Thyroid gland (tissue), 4 donors: ENCODE results near the gene CENPX.

Experiments
- POLR2A ChIP-seq, 2 donors: fragments of 450-650 bp; IDR thresholded peaks; one replicate each; pipeline ENCODE4 v1.6.1; 2017; ENCODE audit warnings: antibody characterized with exemption in 2 of 2, mild to moderate bottlenecking in 2 of 2, moderate library complexity in 1 of 2
- TF ChIP-seq, protein P1 (sequence below), 6 experiments: fragments of 200-600 bp in 3 of 6; fragments of 450-650 bp in 3 of 6; sonication (generic) in 3 of 6; IDR thresholded peaks; one replicate each; pipeline ENCODE4 v1.5.1; 2016 to 2019; ENCODE audit warnings: antibody characterized with exemption in 6 of 6, mild to moderate bottlenecking in 2 of 6, inconsistent platforms in 1 of 6, moderate library complexity in 1 of 6

DNA sequence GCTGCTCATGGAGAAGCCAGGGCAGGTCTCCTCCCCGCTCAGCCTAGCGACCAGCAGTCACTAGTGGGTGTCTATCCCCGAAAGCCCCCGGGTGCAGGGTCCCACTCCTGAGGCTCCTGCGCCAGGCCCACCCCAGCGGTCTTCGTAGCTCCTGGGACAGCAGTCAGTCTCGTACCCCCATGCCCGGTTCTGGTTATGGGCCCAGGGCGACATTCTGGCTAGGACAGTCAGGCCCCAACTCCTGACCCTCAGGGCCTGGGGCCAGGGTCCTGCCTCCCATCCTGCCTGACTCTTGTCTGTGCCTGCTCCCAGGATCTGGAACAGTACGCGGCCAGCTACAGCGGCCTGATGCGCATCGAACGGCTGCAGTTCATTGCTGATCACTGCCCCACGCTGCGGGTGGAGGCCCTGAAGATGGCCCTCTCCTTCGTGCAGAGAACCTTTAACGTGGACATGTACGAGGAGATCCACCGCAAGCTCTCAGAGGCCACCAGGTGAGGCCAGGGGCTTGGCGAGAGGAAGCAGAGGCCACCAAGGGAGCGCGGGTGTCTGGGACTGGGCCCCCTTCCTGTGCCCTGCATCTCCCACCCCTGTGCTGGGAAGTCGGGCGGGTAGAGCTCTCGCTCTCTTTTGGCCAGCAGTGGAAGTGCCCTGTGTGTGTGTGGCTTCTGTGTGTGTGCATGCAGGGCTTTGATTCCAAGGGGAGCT lies 31.0 kb upstream of the CENPX start:
- TF ChIP-seq, protein P1, sequence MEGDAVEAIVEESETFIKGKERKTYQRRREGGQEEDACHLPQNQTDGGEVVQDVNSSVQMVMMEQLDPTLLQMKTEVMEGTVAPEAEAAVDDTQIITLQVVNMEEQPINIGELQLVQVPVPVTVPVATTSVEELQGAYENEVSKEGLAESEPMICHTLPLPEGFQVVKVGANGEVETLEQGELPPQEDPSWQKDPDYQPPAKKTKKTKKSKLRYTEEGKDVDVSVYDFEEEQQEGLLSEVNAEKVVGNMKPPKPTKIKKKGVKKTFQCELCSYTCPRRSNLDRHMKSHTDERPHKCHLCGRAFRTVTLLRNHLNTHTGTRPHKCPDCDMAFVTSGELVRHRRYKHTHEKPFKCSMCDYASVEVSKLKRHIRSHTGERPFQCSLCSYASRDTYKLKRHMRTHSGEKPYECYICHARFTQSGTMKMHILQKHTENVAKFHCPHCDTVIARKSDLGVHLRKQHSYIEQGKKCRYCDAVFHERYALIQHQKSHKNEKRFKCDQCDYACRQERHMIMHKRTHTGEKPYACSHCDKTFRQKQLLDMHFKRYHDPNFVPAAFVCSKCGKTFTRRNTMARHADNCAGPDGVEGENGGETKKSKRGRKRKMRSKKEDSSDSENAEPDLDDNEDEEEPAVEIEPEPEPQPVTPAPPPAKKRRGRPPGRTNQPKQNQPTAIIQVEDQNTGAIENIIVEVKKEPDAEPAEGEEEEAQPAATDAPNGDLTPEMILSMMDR (IDR thresholded peaks at IDR 0.05), result no peak
- no peak for TF ChIP-seq POLR2A (IDR thresholded peaks at IDR 0.05)
